HL-60 (cell line): ENCODE data around the gene KRTAP29-1.
"Not testable (repeated sequence)": the region's sequence is repeated elsewhere in the genome, so short reads cannot be mapped to it uniquely, and the experiment has no call there.

Experiments used
- DNase-seq, 2 experiments: peaks; one replicate each; pipeline ENCODE4 v3.0.0-alpha.2; 2010 to 2020; ENCODE audit warnings: low read depth in 1 of 2, low spot score in 1 of 2
- H3K27ac ChIP-seq: fragments of 250-450 bp; sonication (Bioruptor Pico); replicated peaks from 2 replicates; pipeline ENCODE4 v1.5.1; 2020; ENCODE audit warnings: mild to moderate bottlenecking, moderate library complexity
- H3K27me3 ChIP-seq: fragments of 250-450 bp; sonication (Bioruptor Pico); 2 replicates; pipeline ENCODE4 v1.5.1; 2021; ENCODE audit warnings: mild to moderate bottlenecking, moderate library complexity; ENCODE audit not compliant: insufficient read depth, poor library complexity, severe bottlenecking
- H3K4me3 ChIP-seq: replicated peaks from 2 replicates; pipeline ENCODE4 v1.5.1; 2011; ENCODE audit warnings: mild to moderate bottlenecking, control low read depth, low read length; ENCODE audit not compliant: insufficient read depth
- CTCF ChIP-seq: IDR thresholded peaks from one replicate; pipeline ENCODE4 v1.5.1; 2011; ENCODE audit warnings: low read length, control low read depth, inconsistent platforms; ENCODE audit not compliant: insufficient read depth
- GABPA ChIP-seq: IDR thresholded peaks from 2 replicates; pipeline ENCODE4 v1.6.1; 2012; ENCODE audit warnings: low read depth
- POLR2AphosphoS5 ChIP-seq: IDR thresholded peaks from 2 replicates; pipeline ENCODE4 v1.6.1; 2012; ENCODE audit warnings: low read depth
- REST ChIP-seq: IDR thresholded peaks from 2 replicates; pipeline ENCODE4 v1.6.1; 2012; ENCODE audit warnings: low read depth; ENCODE audit not compliant: insufficient replicate concordance
- SPI1 ChIP-seq: IDR thresholded peaks from 2 replicates; pipeline ENCODE4 v1.6.1; 2012; ENCODE audit warnings: low read depth, mild to moderate bottlenecking, borderline replicate concordance

KRTAP29-1 gene

GRCh38 chr17:41284043-41284442 lies 18.6 kb downstream of the KRTAP29-1 start:
- Histone ChIP-seq H3K4me3 (no peak overlapping the region), H3K27ac (no peak overlapping the region), H3K27me3 (peaks cover 2% of the 10 kb centered on the region)
- no peak for TF ChIP-seq SPI1
- TF ChIP-seq POLR2AphosphoS5: no peak
- no peak for TF ChIP-seq REST
- TF ChIP-seq GABPA: no peak
- no peak for TF ChIP-seq CTCF
- no peak for DNase-seq

- H3K27ac ChIP-seq: no peak overlapping the region
- no peak for TF ChIP-seq POLR2AphosphoS5
- TF ChIP-seq CTCF: no peak
- TF ChIP-seq SPI1: no peak
- TF ChIP-seq REST: no peak
- TF ChIP-seq GABPA: no peak
- no peak for DNase-seq
Observed at GRCh38 chr17:41278176-41278955, 24.3 kb downstream of the KRTAP29-1 start.

GRCh38 chr17:41275648-41276190 lies 26.9 kb downstream of the KRTAP29-1 start, which contains the start of gene KRTAP9-7:
KRTAP9-7 (plus strand) TSS chr17:41275698; CDS start chr17:41275698, 0 bp downstream.
- DNase-seq, H3K27ac ChIP-seq, H3K27me3 ChIP-seq, H3K4me3 ChIP-seq: not testable (repeated sequence)

More at GRCh38 chr17:41278176-41278955, 24.3 kb downstream of the KRTAP29-1 start:
- Histone ChIP-seq H3K4me3 (no peak overlapping the region), H3K27me3 (peaks cover 3% of the 10 kb centered on the region)

GRCh38 chr17:41271858-41272257 lies 30.8 kb downstream of the KRTAP29-1 start:
- TF ChIP-seq GABPA (no peak), CTCF (no peak), REST (no peak), SPI1 (no peak), POLR2AphosphoS5 (no peak)
- no peaks in the 10 kb centered on the region for H3K27me3 ChIP-seq
- H3K4me3 ChIP-seq: no peak overlapping the region
- H3K27ac ChIP-seq: no peak overlapping the region
- DNase-seq: no peak

GRCh38 chr17:41271323-41271722 lies 31.3 kb downstream of the KRTAP29-1 start:
- H3K27me3 ChIP-seq, DNase-seq, H3K4me3 ChIP-seq, H3K27ac ChIP-seq: not testable (repeated sequence)
